Lower leg skin (tissue), 4 donors: ENCODE results near the gene DRAXIN. TPM values are rescaled to one million over a fixed set of nuclear protein-coding genes. Genes with fewer than 3 reads are reported as not detected.

Experiments
- DNase-seq, 2 donors: peaks; one replicate each; pipeline ENCODE4 v3.0.0-alpha.2; 2019; ENCODE audit warnings: low spot score in 2 of 2
- H3K4me3 ChIP-seq: fragments of 200-600 bp; sonication (generic); 2 replicates; pipeline ENCODE4 v1.5.1; 2017; ENCODE audit warnings: mild to moderate bottlenecking, low read depth; ENCODE audit not compliant: poor library complexity, severe bottlenecking
- POLR2A ChIP-seq, 2 donors: fragments of 450-650 bp; IDR thresholded peaks; one replicate each; pipeline ENCODE4 v1.6.1; 2016 to 2017; ENCODE audit warnings: antibody characterized with exemption in 2 of 2, mild to moderate bottlenecking in 1 of 2, moderate library complexity in 1 of 2
- WGBS, 2 donors: methylation state at CpG; one replicate each; pipeline ENCODE4 v1.1.5; 2018; 5-methylcytosine and 5-hydroxymethylcytosine counted together
- intact Hi-C: fragments of 100-400 bp; cut with DNase I; formaldehyde crosslinking; loops from one replicate; pipeline ENCODE4 v1.15.0; 2023; ENCODE audit warnings: low total_unique reads
- total RNA-seq, 4 donors: library from RNA; depleted of rRNA; stranded (reverse); fragments of >200 nt; gene quantifications; one replicate each; pipeline ENCODE4 v1.1.0, GENCODE V29; 2016
- TF ChIP-seq, protein P1 (sequence below), 3 donors: fragments of 450-650 bp; IDR thresholded peaks; one replicate each; pipeline ENCODE4 v1.5.1; 2016; ENCODE audit warnings: antibody characterized with exemption in 3 of 3, mild to moderate bottlenecking in 3 of 3, moderate library complexity in 2 of 3

The DRAXIN gene
- total RNA-seq, 4 donors from 2014 or later: 0.15 to 0.52 (median 0.36) TPM; not detected in 1

GRCh38 chr1:11770011-11770410 is 78.5 kb downstream of the DRAXIN start:
- no peak for TF ChIP-seq POLR2A (IDR thresholded peaks at IDR 0.05)
- TF ChIP-seq, protein P1, sequence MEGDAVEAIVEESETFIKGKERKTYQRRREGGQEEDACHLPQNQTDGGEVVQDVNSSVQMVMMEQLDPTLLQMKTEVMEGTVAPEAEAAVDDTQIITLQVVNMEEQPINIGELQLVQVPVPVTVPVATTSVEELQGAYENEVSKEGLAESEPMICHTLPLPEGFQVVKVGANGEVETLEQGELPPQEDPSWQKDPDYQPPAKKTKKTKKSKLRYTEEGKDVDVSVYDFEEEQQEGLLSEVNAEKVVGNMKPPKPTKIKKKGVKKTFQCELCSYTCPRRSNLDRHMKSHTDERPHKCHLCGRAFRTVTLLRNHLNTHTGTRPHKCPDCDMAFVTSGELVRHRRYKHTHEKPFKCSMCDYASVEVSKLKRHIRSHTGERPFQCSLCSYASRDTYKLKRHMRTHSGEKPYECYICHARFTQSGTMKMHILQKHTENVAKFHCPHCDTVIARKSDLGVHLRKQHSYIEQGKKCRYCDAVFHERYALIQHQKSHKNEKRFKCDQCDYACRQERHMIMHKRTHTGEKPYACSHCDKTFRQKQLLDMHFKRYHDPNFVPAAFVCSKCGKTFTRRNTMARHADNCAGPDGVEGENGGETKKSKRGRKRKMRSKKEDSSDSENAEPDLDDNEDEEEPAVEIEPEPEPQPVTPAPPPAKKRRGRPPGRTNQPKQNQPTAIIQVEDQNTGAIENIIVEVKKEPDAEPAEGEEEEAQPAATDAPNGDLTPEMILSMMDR (IDR thresholded peaks at IDR 0.05): no peak
- intact Hi-C loops: no loop called here
- no peak for DNase-seq
- no peak overlapping the region for H3K4me3 ChIP-seq

DNA sequence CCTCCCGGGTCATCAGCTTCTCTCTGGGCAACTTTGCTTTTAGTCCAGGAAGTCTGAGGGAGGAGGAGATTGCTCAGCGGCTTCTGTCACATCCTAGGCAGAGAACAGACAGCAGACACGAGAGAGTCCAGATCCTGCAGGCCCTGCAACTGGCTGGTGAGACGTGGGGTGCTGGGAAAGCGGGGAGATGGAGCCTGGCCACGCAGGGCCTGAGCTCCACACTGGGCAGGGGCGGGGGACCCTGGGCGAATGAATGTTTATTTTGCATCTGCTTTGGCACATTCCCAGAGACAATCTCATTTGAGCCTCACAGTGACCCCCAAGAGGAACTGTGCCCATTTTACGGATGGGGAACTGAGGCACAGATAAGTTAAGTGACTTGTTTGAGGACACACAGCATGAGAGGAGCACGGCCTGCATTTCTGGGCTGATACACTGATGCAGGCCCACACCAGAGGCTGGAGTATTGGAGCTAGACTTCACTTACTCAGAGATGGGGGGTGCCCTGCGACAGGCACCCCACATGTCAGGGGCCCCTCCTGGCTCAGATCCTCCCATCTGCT is 80.1 kb downstream of the DRAXIN start:
- no peak for DNase-seq
- intact Hi-C loops: no loop called here
- 72 to 79% methylated on average over 11 of the region's 11 CpGs for WGBS, 2 donors
- H3K4me3 ChIP-seq: no peak overlapping the region
- TF ChIP-seq, protein P1 (IDR thresholded peaks at IDR 0.05): no peak
- no peak for TF ChIP-seq POLR2A (IDR thresholded peaks at IDR 0.05)

DNA sequence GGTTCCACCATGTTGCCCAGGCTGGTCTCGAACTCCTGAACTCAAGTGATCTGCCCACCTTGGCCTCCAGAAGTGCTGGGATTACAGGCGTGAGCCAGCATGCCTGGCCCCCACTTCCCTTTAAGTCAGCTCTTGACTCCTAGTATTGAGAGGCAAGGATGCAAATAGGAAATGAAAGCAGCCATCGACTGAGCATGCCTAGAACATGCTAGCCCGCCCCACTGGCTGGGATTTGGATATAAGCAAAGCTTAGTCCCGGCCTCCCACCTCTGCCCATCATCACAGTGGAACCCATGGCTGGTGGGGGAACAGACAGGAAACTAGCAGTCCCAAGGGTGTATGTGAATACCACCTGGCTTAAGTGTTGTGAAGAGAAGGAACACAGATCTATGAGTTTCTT is 80.9 kb downstream of the DRAXIN start:
- intact Hi-C loops: no loop called here
- WGBS, 2 donors: 62 to 69% methylated on average over 5 of the region's 5 CpGs
- DNase-seq: no peak
- TF ChIP-seq POLR2A (IDR thresholded peaks at IDR 0.05): no peak
- TF ChIP-seq, protein P1 (IDR thresholded peaks at IDR 0.05): no peak
- no peak overlapping the region for H3K4me3 ChIP-seq

DNA sequence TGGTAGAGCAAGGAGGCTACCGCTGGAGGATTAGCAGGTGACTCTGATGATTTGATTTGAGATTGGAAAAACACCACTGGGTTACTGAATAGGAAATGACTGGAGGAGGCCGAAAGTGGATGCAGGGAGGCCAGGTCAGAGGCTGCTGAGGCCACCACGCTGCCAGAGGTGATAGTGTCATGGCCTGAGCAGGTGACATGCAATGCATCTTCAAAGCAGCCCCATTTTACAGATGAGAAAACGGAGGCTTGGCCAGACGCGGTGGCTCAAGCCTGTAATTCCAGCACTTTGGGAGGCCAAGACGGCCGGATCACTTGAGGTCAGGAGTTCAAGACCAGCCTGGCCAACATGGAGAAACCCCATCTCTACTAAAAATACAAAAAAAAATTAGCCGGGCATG is 83.2 kb downstream of the DRAXIN start:
- intact Hi-C loops: no loop called here
- DNase-seq: no peak
- H3K4me3 ChIP-seq: no peak overlapping the region
- WGBS, 2 donors: 93% methylated on average over 9 of the region's 9 CpGs
- no peak for TF ChIP-seq POLR2A (IDR thresholded peaks at IDR 0.05)
- TF ChIP-seq, protein P1 (IDR thresholded peaks at IDR 0.05): no peak

Other genes starting within 250 kb of the DRAXIN start
- gene DISP3, start 212.6 kb upstream of the DRAXIN start, total RNA-seq: not detected
- gene FBXO2, start 37.3 kb upstream of the DRAXIN start, total RNA-seq: 10 to 100 TPM in 3 of 4 donors, 1 to 10 TPM in 1; 9.1 to 19.5 (median 14.9) TPM
- 10 to 100 TPM; 25.0 to 32.3 (median 27.0) TPM for gene FBXO44, start 36.8 kb upstream of the DRAXIN start, total RNA-seq
- gene FBXO6, start 27.5 kb upstream of the DRAXIN start, total RNA-seq: 10 to 100 TPM; 14.1 to 18.8 (median 16.7) TPM
- 10 to 100 TPM; 22.7 to 40.0 (median 32.5) TPM for gene MAD2L2, start 10.6 kb upstream of the DRAXIN start, total RNA-seq
- 10 to 100 TPM; 26.3 to 62.3 (median 40.2) TPM for gene AGTRAP, start 44.4 kb downstream of the DRAXIN start, total RNA-seq
- 1 to 10 TPM in 2 of 4 donors, not detected in 2; 1.6 to 2.8 TPM for gene C1orf167, start 70.5 kb downstream of the DRAXIN start, total RNA-seq
- 10 to 100 TPM; 25.9 to 41.8 (median 33.0) TPM for gene MTHFR, start 114.3 kb downstream of the DRAXIN start, total RNA-seq
- gene CLCN6, start 114.5 kb downstream of the DRAXIN start, total RNA-seq: 10 to 100 TPM in 2 of 4 donors, 1 to 10 TPM in 2; 7.0 to 12.4 (median 10.9) TPM
- gene NPPA, start 156.1 kb downstream of the DRAXIN start, total RNA-seq: not detected
- not detected for gene NPPB, start 167.2 kb downstream of the DRAXIN start, total RNA-seq
- gene KIAA2013, start 234.7 kb downstream of the DRAXIN start, total RNA-seq: 100 to 1,000 TPM in 3 of 4 donors, 10 to 100 TPM in 1; 93.7 to 115 (median 103) TPM
- 10 to 100 TPM; 26.5 to 54.0 (median 41.3) TPM for gene PLOD1, start 243.0 kb downstream of the DRAXIN start, total RNA-seq